Suprapubic skin (tissue), 4 donors: Measurements from ENCODE around the gene BAHD1. TPM values are rescaled to one million over a fixed set of nuclear protein-coding genes. Genes with fewer than 3 reads are reported as not detected.

Source experiments
- DNase-seq, 2 donors: peaks; one replicate each; pipeline ENCODE4 v3.0.0-alpha.2; 2019; ENCODE audit warnings: low spot score in 2 of 2
- H3K27ac ChIP-seq: fragments of 200-600 bp; sonication (generic); one replicate; pipeline ENCODE4 v1.5.1; 2019
- H3K27me3 ChIP-seq: fragments of 200-600 bp; sonication (generic); one replicate; pipeline ENCODE4 v1.5.1; 2019
- H3K36me3 ChIP-seq: fragments of 200-600 bp; sonication (generic); one replicate; pipeline ENCODE4 v1.5.1; 2019
- H3K4me1 ChIP-seq: fragments of 200-600 bp; sonication (generic); one replicate; pipeline ENCODE4 v1.5.1; 2019
- H3K4me3 ChIP-seq: fragments of 200-600 bp; sonication (generic); one replicate; pipeline ENCODE4 v1.5.1; 2019; ENCODE audit warnings: mild to moderate bottlenecking
- H3K9me3 ChIP-seq: fragments of 200-600 bp; sonication (generic); one replicate; pipeline ENCODE4 v1.5.1; 2019
- CTCF ChIP-seq, 2 donors: fragments of 200-600 bp in 1 of 2; fragments of 450-650 bp in 1 of 2; sonication (generic) in 1 of 2; IDR thresholded peaks; one replicate each; pipeline ENCODE4 v1.5.1; 2016 to 2019; ENCODE audit warnings: antibody characterized with exemption in 2 of 2, mild to moderate bottlenecking in 1 of 2, moderate library complexity in 1 of 2
- EP300 ChIP-seq: sonication (generic); formaldehyde crosslinking; IDR thresholded peaks from one replicate; pipeline ENCODE4 v1.6.1; 2017; ENCODE audit warnings: antibody characterized with exemption
- POLR2A ChIP-seq, 2 donors: fragments of 450-650 bp; IDR thresholded peaks; one replicate each; pipeline ENCODE4 v1.6.1; 2017; ENCODE audit warnings: antibody characterized with exemption in 2 of 2, mild to moderate bottlenecking in 2 of 2, moderate library complexity in 2 of 2
- POLR2AphosphoS5 ChIP-seq, 3 donors: sonication (generic); formaldehyde crosslinking; IDR thresholded peaks; one replicate each; pipeline ENCODE4 v1.6.1; 2017; ENCODE audit warnings: antibody characterized with exemption in 3 of 3
- WGBS: methylation state at CpG from one replicate; pipeline ENCODE4 v1.1.5; 2018; 5-methylcytosine and 5-hydroxymethylcytosine counted together
- total RNA-seq, 4 donors: library from RNA; depleted of rRNA; stranded (reverse); fragments of >200 nt; gene quantifications; one replicate each; pipeline ENCODE4 v1.1.0, GENCODE V29; 2016

BAHD1 gene
- total RNA-seq, 4 donors from 2014 or later: 16.8 to 24.6 (median 19.2) TPM

- no peak for DNase-seq
- H3K9me3 ChIP-seq: no peaks in the 10 kb centered on the region
- 96% methylated on average over 7 of the region's 10 CpGs for WGBS
- TF ChIP-seq EP300 (no peak), POLR2AphosphoS5 (IDR thresholded peaks at IDR 0.05) (no peak), CTCF (IDR thresholded peaks at IDR 0.05) (no peak), POLR2A (IDR thresholded peaks at IDR 0.05) (no peak)
- peaks cover 19% of the 10 kb centered on the region for H3K4me1 ChIP-seq
- no peak overlapping the region for H3K4me3 ChIP-seq
- no peak overlapping the region for H3K27ac ChIP-seq
- H3K36me3 ChIP-seq: peaks cover 42% of the 10 kb centered on the region
- H3K27me3 ChIP-seq: no peaks in the 10 kb centered on the region
These were observed 22.6 kb upstream of the BAHD1 start for GRCh38 chr15:40418126-40418525.

DNA sequence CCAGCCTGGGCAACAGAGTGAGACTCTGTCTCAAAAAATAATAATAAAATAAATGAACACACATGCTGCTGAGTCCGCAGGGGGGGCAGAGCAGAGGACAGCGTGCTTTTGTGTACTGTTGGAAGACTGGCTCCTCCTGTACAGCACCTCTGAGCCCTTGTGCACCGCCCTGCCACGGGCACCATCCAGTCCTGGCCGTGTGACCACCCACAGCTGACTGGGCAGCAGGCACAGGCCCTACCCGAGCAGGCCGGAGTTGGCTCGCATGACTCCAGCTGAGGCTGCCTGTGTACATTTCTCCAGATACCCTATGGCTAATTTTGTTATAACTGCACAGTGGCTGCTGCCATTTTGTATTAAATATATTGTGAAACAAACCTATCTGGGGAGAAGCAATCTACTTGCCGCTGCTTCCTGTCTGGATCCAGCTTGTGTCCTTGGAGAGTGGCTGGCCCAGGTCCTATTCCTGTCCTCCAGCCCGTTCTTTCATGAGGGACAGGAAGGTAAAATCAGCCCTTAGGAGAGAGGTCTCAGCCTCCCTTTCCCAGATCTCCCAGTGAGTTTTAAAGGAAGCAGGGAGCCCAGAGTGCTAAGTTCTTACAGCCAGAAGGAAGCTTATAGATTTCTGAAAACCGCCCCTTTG, 20.6 kb upstream of the BAHD1 start:
- Histone ChIP-seq H3K4me1 (peaks cover 19% of the 10 kb centered on the region), H3K36me3 (peaks cover 23% of the 10 kb centered on the region), H3K27ac (peak overlapping the region; percentile 39), H3K9me3 (no peaks in the 10 kb centered on the region), H3K27me3 (no peaks in the 10 kb centered on the region), H3K4me3 (no peak overlapping the region)
- 69% methylated on average over 10 of the region's 11 CpGs for WGBS
- no peak for TF ChIP-seq EP300
- no peak for TF ChIP-seq POLR2A (IDR thresholded peaks at IDR 0.05)
- TF ChIP-seq POLR2AphosphoS5 (IDR thresholded peaks at IDR 0.05): no peak
- TF ChIP-seq CTCF (IDR thresholded peaks at IDR 0.05): no peak
- DNase-seq: no peak

DNA sequence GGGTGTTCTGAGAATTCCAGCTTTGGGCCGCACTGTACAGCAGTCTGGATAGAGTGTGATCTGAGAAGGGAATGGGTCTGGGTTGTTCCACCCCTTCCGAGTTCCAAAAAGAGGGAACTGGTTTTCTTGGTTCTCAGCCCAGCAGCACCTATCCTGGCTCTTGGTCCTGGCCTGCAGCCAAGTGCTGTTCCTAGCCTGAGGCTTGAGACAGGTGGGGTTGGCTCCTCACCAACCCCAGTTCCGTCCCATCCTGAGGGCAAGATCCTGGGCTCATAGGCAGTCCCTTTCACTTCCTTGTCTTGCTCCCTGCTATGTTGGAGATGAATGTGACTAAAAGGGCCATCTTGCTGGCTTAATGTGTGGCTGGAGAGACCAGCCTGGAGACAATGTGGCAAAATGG, 20.0 kb upstream of the BAHD1 start:
- H3K27ac ChIP-seq: peak overlapping the region; percentile 39
- no peak overlapping the region for H3K4me3 ChIP-seq
- peaks cover 17% of the 10 kb centered on the region for H3K36me3 ChIP-seq
- peaks cover 19% of the 10 kb centered on the region for H3K4me1 ChIP-seq
- no peak for TF ChIP-seq POLR2AphosphoS5 (IDR thresholded peaks at IDR 0.05)
- no peak for TF ChIP-seq CTCF (IDR thresholded peaks at IDR 0.05)
- no peak for TF ChIP-seq EP300
- TF ChIP-seq POLR2A (IDR thresholded peaks at IDR 0.05): no peak
- no peaks in the 10 kb centered on the region for H3K27me3 ChIP-seq
- no peaks in the 10 kb centered on the region for H3K9me3 ChIP-seq
- DNase-seq: no peak
- WGBS: 48% methylated on average over 3 of the region's 3 CpGs

- no peak overlapping the region for H3K4me3 ChIP-seq
These were observed 19.3 kb upstream of the BAHD1 start for GRCh38 chr15:40421246-40422157.

More at GRCh38 chr15:40421246-40422157, 19.3 kb upstream of the BAHD1 start:
- no peaks in the 10 kb centered on the region for H3K27me3 ChIP-seq
- no peak for TF ChIP-seq EP300
- TF ChIP-seq POLR2A (IDR thresholded peaks at IDR 0.05): no peak
- TF ChIP-seq CTCF (IDR thresholded peaks at IDR 0.05): peak; percentile 90 to 92
- no peak for TF ChIP-seq POLR2AphosphoS5 (IDR thresholded peaks at IDR 0.05)
- 22% methylated on average over 14 of the region's 31 CpGs for WGBS
- no peaks in the 10 kb centered on the region for H3K9me3 ChIP-seq
- peaks cover 9% of the 10 kb centered on the region for H3K36me3 ChIP-seq
- peak; percentile 83 to 86 for DNase-seq
- H3K4me1 ChIP-seq: peaks cover 19% of the 10 kb centered on the region
- H3K27ac ChIP-seq: peak overlapping the region; percentile 39
